ENCODE measurements around the gene PLXNC1. TPM values are rescaled to one million over a fixed set of nuclear protein-coding genes. Genes with fewer than 3 reads are reported as not detected.

The PLXNC1 gene
- total RNA-seq, 1 donor from 2014 or later, result 10.3 TPM

- no peak for DNase-seq (ENCODE audit: low spot score)
Measured at GRCh38 chr12:94353130-94353529, 204.8 kb downstream of the PLXNC1 start.
